Stimulated activated CD4-positive, alpha-beta T cell treated with anti-CD3 and anti-CD28 coated beads, Interleukin-1b, Interleukin-23, amount 100 ng/mL, for 4 hours (primary cell): ENCODE measurements around the gene TYROBP.
"Not testable (repeated sequence)": the region's sequence is repeated elsewhere in the genome, so short reads cannot be mapped to it uniquely, and the experiment has no call there.

Experiments used
- DNase-seq, 2 donors: peaks; one replicate each; pipeline ENCODE4 v3.0.0-alpha.2; 2020; ENCODE audit warnings: low read depth in 2 of 2

Gene TYROBP

GRCh38 chr19:35901055-35901644 lies 6.9 kb downstream of the TYROBP start:
- DNase-seq, result no peak

DNA sequence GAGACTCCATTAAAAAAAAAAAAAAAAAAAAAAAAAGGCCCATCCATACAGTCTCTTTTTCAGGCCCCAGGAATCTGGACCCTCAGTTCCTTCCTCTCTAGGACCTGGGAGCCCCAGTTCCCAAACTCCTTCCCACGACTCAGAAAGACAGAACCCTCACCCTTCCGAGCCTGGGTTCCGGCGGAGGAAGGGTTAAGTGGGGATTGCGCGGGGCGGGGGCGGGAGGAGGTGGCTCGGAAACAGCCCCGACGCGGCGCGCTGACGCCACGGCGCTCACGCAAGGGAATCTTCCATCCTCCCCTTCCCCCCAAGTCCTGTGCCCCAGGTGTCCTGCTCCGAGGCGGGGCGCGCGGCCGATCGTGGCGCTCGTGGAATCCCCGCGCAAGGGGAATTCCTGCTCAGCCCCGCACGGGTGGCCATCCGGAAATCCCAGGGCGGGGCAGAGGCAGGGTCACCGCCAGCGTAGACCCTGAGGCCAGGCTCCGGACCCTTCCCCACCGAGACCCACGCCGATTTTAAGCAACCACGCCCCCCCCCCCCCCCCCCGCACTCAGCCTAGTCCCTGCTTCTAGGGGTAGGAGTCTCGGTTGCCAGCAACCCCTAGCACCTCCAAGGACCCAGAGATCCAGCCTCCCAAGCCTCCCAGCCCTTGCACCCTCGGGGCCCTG lies 8.4 kb downstream of the TYROBP start:
- peak; percentile 82 to 83 for DNase-seq

GRCh38 chr19:35898499-35898809 lies 9.6 kb downstream of the TYROBP start:
- no peak for DNase-seq

DNA sequence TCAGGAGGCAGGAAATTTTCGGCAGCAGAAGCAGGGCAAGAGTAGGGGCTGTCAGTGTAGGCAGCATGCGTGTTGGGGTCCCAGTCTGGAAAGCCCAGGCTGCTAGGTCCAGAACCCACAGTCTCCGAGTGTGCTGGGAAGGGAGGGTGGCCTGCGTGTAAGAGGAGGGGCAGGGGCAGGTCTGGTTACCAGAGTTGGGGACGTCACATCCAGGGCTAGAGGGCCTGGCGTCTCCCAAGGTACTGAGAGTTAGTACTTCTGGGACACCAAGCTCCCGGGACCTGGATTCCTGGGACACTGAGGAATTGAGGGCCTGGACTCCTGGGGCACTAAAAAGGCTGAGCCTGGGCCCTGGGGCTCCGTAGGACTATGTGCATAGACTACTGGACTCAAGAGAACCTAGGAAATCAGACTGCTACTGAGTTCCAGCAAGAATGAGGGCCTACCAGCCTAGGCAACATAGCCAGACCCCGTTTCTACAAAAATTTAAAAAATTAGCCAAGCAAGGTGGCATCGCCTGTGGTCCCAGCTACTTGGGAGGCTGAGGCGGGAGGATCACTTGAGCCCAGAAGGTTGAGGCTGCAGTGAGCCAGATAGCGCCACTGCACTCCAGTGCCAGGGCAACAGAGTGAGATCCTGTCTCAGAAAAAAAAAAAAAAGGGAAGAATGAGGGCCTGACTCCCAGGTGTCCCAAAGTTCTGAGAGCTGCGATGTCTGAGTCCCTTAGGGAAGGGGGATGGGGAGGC lies 10.2 kb downstream of the TYROBP start:
- DNase-seq, result no peak

DNA sequence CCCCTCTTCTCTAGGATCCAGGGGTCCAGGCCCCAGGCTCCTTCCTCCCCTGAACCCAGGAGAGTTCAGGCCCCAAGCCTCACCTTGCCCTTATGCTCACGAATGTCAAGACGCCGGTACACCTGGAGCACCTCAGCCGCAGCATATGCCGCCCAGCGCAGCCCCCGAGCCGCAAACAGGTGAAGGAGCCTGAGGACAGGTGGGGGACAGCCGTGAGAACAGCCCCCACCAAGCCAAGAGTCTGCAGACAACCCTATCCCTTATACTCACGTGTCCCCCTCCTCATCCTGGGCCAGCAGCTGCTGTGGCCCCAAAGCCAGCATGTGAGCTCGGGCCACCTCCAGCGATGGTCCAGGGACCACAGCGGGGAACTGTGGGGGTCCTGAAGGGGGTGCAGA lies 11.5 kb downstream of the TYROBP start:
- no peak for DNase-seq

- no peak for DNase-seq
These were observed 12.0 kb downstream of the TYROBP start for GRCh38 chr19:35895911-35896642.

- DNase-seq, result no peak
These were observed 13.8 kb downstream of the TYROBP start for GRCh38 chr19:35894342-35894741.

- DNase-seq, result not testable (repeated sequence)
These were observed 16.3 kb downstream of the TYROBP start for GRCh38 chr19:35891819-35892218.

GRCh38 chr19:35890113-35890650 lies 17.9 kb downstream of the TYROBP start:
- DNase-seq, result no peak

DNA sequence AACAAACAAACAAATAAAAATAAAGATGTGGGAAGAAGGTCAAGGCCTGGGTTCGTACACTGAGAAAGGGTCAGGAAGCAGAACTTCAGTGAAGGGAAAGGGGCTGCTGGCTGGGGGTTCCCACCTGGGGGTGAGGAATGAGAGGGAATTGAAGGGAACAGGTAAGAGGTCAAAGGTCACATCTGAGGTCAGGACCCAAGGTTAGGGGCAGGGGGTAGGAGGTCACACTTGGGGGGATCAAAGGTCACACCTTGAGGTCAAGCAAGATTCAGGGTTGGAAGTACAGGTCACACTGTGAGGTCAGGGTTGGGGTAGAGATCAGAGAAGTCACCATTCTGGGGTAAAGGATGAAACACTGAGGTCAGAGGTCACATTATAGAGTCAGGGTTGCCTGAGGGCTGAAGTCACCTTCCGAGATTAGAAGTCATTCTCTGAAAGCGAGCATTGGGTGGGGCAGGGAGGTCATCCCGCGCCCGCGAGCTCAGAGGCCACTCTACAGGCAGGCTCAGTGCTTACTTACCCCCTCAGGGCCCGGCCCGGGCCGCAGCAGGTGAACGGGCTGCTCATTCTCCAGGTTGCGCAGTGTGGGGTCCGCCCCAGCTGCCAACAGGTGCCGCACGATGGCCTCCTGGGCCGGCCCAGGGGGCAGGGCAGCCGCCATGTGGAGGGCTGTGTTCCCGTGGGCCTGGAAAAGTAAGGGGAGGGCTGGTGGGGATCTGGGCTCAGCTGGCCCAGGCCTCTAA lies 18.6 kb downstream of the TYROBP start:
- DNase-seq, result no peak

DNA sequence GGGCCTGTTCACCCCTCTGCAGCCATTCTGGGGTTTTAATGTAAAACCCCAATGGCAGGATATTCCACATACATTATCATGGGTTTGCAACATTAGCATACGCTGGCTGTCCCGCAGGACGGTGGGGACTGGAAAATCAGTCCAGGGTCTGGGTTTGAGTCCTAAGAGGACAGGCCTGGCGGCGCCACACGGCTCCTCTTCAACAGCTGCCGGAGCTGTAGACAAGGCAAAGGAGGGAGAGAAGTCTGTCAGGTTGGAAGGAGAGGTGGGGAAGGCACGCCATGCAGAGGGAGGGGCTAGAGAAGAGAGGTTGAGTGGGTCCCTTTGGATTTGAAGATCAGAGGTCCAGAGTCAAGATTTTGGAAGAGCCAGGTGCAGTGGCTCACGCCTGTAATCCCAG lies 19.7 kb downstream of the TYROBP start:
- DNase-seq, result no peak

DNA sequence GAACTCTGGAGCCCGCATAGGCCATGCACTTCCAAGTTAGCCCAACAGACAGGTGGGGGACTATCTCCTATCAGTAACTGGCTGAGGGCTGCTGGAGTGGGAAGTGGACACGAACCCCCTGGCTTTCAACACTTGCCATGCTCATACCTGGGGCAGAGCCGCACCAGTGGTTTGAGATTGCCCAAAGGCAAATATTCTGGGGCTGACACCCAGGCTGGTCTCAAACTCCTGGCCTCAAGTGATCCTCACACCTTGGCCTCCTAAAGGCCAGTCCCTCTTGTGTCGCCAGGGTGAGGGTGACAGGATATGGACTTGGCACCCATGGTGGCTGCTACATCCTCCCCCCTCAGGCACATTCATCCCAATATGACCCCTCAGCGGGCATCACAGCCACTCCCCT lies 20.9 kb downstream of the TYROBP start:
- DNase-seq, result no peak

GRCh38 chr19:35885904-35886303 lies 22.2 kb downstream of the TYROBP start:
- no peak for DNase-seq

DNA sequence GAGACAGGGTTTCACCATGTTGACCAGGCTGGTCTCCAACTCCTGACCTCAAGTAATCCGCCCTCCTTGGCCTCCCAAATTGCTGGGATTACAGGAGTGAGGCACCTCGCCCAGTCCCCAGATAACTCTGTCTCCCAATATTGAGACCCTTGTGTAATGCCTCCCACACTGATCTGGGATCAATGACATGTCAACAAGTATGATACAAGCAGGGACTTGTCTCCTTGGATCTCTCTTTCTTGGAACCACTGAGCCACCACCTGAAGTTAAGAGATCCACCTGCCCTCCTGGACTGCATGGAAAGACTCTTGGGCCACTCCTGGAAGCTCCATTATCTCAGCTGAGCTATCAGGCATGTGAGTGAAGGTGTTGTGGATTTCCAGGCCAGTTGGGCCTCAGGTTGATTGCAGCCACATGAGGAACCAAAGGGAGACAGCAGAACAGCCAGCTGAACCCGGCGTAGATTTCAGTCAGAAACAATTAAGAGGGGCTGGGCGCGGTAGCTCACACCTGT lies 22.8 kb downstream of the TYROBP start:
- no peak for DNase-seq

GRCh38 chr19:35883882-35884281 lies 24.2 kb downstream of the TYROBP start:
- DNase-seq, result no peak

GRCh38 chr19:35882114-35882832 lies 25.8 kb downstream of the TYROBP start:
- DNase-seq, result no peak

GRCh38 chr19:35879770-35880317 lies 28.3 kb downstream of the TYROBP start:
- peak in 1 of 2 donors; percentile 72 for DNase-seq

- DNase-seq, result no peak
These were observed 29.0 kb downstream of the TYROBP start for GRCh38 chr19:35879068-35879467.

DNA sequence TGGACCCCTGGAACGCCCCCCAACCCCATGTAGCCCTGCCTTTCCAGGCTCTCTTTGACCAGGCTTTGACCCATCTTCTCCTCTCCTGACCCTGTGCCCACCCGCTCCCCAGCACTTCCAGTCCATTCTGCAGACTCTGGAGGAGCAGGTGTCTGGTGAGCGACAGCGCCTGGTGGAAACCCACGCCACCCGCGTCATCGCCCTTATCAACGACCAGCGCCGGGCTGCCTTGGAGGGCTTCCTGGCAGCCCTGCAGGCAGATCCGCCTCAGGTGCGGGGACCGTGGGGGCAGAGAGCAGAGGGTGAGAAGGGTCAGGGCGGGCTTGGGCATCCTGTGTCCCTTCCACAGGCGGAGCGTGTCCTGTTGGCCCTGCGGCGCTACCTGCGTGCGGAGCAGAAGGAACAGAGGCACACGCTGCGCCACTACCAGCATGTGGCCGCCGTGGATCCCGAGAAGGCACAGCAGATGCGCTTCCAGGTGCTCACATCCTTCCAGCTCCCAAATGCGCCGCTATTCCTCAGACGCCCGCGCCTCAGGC lies 33.6 kb downstream of the TYROBP start:
- no peak for DNase-seq

- no peak for DNase-seq
These were observed 35.9 kb downstream of the TYROBP start for GRCh38 chr19:35872180-35872579.
